GM19240 (cell line): ENCODE measurements around the gene ZNF443.
"Not testable (repeated sequence)": the region's sequence is repeated elsewhere in the genome, so short reads cannot be mapped to it uniquely, and the experiment has no call there.

Source experiments
- DNase-seq: peaks from one replicate; pipeline ENCODE4 v3.0.0; 2011; ENCODE audit warnings: low spot score; ENCODE audit not compliant: insufficient read length

ZNF443 gene

GRCh38 chr19:12417273-12417672 lies 23.5 kb downstream of the ZNF443 start:
- DNase-seq, result not testable (repeated sequence)

- no peak for DNase-seq
These were observed 28.9 kb downstream of the ZNF443 start for GRCh38 chr19:12411893-12412292.

- DNase-seq, result peak; percentile 32
These were observed 40.0 kb downstream of the ZNF443 start, which contains the start of gene ZNF799 for GRCh38 chr19:12400633-12401502. TSS of gene ZNF799 (minus strand) at chr19:12401271. CDS start at chr19:12401070, 201 bp downstream.

GRCh38 chr19:12399901-12400632 lies 40.8 kb downstream of the ZNF443 start:
- DNase-seq, result not testable (repeated sequence)

GRCh38 chr19:12391148-12391547 lies 49.7 kb downstream of the ZNF443 start:
- not testable (repeated sequence) for DNase-seq

GRCh38 chr19:12386365-12386764 lies 54.5 kb downstream of the ZNF443 start:
- not testable (repeated sequence) for DNase-seq

- no peak for DNase-seq
These were observed 60.4 kb downstream of the ZNF443 start for GRCh38 chr19:12380444-12380737.

- no peak for DNase-seq
These were observed 60.9 kb downstream of the ZNF443 start for GRCh38 chr19:12379732-12380443.
